Esophagus squamous epithelium (tissue), 4 donors: Measurements from ENCODE around the gene ATP1A1.

ENCODE experiments used
- CTCF ChIP-seq, 6 experiments: fragments of 450-650 bp in 4 of 6; fragments of 200-600 bp in 2 of 6; sonication (generic) in 2 of 6; IDR thresholded peaks; one replicate each; pipeline ENCODE4 v1.5.1; 2016 to 2019; ENCODE audit warnings: antibody characterized with exemption in 6 of 6, mild to moderate bottlenecking in 4 of 6, moderate library complexity in 4 of 6
- POLR2A ChIP-seq, 4 donors: fragments of 450-650 bp; IDR thresholded peaks; one replicate each; pipeline ENCODE4 v1.6.1; 2017; ENCODE audit warnings: antibody characterized with exemption in 4 of 4, mild to moderate bottlenecking in 4 of 4, moderate library complexity in 3 of 4

GRCh38 chr1:116340506-116341231 is 32.4 kb upstream of the ATP1A1 start:
- no peak for TF ChIP-seq CTCF (IDR thresholded peaks at IDR 0.05)
- no peak for TF ChIP-seq POLR2A (IDR thresholded peaks at IDR 0.05)
